NCI-H345 treated with DMSO at 0.1 percent for 48 hours (cell line): ENCODE results near the gene YBX2.

Experiments used
- DNase-seq: peaks from one replicate; lab custom pipeline; 2025; ENCODE audit not compliant: unreplicated experiment; lab: John Stamatoyannopoulos, UW

YBX2 gene

DNA sequence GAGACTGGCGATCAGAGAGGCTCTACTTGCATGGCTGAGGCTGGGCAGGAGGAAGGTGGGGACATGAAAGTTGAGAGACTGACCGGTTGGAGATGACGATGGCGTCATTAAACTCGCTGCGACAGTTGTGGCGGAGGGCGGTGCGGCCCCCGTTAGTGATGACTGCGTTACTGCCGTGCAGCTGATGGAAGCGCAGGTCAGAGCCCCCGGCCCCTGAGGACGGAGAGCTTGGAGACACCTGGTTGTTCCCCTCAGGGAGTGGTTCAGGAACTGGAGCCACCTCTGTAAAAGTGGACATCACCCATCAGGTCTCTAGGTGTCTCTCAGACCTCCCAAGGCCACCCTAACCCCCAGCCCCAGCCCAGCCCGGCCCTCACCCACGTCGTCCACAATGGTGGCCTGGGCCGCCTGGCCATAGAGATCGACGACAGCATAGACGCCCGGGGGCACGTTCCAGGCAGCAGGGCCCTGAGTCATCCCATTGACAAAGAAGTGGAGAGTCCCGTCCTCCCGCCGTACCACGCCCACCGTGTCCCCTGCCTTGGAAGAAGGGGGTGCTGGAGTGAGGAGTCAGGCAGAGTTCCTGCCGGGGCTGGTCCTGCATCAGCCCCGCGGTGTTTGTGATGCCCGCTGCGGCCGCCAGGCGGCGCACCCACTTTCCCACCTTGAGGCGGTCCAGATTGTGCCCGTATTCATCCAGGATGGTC is 29.4 kb upstream of the YBX2 start:
- no peak for DNase-seq

DNA sequence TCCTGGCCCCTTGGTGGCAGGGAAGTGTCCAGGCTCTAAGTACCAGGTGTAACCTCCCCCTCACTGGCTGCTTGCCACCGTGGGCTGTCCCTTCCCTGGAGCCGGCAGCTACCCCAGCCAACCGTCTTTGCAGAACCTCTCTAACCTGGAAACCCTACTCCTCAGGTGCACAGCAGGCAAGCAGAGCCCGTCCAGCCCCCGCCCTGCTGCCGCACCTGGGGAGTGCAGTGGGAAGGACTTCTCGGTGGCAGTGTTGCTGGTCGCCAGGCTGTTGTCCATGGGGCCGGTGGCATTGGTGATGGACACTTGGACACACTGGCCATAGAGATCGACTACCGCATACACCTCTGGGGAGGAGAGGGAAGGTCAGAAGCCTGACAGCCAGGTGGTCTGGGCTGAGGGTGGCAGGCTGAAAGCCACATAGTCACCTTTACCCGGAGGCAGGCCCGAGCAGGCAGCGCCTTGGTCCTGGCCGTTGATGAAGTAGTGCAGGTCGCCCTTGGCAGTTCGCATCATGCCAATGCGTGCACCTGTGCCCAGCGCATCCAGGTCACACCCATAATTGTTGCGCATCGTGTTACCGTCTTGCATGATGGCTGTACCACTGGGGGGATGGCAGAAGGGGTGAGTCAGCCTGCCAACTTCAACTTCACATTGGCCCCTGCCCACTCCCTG is 28.2 kb upstream of the YBX2 start:
- DNase-seq = no peak

DNA sequence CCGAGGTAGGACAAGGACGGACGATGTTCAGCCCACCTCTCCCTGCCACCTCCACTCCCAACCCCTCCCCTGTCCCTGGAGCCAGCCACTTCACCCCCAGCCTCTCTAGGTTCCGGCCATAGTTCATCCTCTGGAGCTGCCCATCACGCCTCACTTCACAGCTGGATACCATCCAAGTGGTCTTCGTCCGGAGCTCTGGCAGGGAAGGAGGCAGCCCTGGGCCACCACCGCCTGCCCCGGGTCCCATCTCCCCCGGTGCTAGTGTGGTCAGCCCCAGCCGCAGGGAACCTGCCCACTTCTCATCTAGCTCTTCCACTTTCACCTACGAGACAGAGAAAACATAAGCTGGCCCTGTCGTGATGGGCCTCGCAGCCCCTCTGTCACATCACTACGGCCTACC is 27.0 kb upstream of the YBX2 start:
- DNase-seq = no peak

DNA sequence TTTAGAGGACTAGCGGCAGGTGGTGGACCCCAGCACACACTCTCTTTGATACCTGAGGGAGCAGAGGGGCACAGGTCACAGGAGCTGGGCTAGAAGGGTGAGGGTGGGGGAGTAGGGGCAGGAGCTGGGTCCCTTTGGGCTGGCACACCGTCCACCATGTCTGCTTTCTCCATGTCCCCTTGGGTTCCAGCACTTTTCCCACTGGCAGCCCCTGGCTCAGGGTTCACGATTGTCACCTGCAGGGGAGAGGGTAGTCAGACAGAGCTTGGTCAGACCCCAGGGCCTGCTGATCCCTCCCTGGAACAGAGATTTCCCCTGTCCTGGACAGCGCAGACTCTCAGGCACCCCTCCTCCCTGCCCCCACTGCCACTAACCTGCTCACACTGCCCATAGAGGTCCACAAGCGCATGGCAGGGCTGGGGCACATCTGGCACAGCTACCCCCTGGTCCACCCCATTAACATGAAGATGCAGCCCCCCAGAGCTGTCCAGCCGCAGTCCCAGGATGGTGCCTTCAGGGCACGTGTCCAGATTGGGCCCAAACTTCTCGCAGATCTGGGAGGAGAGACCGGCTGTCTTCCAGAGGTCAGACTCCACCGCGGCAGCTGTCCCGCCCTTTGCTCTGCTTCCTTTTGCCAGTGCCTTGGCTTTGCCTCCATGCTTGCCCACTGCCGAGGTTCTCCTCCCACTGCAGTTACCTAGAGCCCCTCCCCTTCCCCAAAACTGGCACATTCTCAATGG is 23.9 kb upstream of the YBX2 start:
- no peak for DNase-seq

DNA sequence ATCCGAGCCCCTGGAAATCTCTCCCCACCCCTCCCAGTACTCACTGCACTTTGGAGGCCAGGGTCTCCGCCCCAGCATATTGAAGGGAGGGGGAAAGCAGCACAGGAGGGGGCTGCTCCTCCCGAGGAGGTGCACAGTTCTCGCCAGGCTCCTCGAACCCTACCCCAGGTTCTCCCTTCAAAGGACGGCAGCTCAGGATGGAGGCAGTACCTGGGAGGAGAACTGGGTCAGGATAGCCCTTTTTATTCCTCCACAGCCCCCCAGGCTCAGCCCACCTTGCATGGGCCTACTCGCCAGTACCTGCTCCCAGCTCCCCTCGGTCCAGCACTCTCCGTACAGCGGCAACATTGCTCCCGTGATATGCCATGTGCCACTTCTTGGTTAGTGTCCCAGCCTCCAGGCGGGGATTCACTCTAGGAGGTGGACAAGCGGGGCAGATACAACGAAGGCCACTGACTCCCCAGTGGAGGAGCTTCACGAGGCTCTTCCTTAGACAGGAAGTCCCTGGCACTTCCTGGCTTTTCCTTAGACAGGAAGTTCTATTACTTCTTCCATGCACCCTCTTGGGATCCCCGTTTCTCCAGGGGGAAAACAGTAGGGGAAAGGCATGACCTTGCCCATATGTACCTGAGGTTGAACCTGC is 22.8 kb upstream of the YBX2 start:
- no peak for DNase-seq

DNA sequence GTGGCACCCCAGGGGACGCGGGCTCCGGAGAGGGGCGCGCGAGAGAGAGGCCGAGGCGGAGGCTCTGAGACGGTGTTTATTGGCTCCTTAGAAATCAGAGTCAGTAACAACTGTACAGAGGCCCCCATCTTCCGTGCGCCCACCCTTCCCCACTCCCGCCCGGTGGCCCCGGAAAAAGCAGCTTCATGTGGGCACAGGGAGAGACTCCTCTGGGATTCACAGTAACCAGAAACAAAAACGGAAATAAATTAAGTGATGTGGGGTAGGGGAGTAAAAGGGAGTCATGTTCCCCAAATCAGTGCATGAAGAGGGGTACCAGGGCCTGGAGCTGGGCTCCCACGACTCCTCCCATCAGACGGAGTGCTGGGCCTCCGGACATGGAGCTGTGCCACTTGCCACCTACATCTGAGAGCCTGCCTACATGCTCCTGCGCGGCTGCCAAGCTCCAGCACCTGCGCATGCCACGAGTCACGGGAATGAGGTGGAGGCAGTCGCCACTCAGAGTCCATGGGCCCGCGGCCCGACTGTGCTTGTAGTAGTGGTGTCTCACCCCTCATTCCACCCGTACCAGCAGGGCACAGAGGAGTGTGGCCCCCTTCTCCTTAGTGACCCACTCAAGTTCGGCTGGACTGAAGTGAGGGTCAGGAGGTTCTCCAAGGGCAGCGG is 21.3 kb upstream of the YBX2 start:
- DNase-seq = no peak

DNA sequence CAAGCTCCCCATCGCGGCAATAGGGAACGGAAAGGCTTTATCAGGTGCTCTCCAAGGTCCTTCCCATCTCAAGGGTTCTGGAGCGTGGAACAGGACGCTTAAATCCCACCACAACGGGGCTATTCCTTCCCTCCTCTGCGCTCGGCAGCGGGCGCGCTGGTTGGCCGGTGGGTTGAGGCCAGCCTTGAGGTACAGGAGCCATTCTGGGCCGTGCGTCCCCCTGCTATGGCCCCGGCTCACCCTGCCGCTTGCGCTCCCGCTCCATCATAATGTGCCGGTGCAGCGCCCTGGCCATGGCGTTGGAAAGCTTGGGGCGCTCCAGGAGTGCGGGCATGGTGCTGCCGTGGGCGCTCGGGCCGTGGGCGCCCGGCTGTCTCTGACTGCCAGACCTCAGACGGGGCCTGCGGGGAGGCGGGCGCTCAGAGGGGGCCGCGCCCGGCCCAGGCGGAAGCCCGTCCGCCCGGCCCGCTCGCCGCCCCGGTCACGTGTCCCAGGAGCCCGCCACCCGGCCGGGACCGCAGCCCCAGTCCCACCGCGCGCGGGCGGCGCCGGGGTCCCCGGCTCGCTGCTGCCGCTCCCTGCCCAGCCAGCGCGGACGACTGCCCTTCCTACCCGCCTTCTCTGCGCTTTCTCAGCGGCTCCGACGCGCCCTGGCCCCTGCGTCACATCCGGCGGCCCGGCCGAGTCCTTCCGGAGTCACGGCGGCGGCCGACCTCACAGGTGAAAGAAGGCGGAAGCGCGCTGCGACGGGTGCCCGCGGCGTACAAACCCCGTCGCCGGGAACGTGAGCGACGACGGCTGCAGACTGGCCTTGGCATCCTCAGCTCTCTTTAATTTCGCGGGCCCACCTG is 20.5 kb upstream of the YBX2 start, which contains the start of gene GPS2:
GPS2 (minus strand) TSS at position 642 of the 851 bp plus-strand sequence; CDS start at position 334, 308 bp downstream.
- peak; percentile 26 for DNase-seq

DNA sequence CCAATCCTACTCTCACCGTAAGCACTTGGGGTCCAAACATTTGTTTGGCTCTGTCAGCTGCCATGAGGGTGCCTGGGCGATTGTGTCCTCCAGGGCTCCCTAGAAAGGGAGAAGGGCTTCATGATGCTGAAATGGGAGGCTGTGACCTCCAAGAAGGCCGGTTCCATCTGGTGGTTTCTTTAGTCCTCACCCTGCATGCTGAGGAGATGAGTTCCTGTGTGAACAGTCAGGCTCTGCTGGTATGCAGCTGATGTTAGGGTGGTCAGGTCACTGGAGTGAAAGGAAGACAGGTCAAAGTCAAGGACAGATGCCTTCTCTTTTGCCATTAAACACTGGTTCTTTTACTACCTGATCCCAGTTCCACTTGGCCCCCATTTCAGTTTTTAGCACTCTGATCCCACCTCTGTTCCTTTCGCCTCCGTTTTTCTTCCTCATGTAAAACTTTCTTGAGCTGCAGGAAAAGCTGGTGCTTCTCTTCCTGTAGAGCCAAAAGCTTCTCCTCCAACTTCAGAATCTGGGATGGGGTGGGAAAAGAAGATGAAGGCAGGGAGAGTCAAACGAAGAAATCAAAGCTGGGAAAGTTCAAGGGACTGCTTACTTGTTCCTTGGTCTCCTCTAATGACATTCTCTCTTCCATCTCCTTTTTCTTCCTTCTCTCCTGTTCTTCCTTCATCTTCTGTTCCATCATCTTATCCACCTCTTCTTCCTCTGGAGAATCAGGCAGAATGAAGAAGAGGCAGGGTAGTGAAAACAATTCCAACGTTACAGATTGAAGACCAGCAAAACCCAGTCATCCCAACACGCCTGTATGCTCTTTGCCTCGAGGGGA is 19.7 kb upstream of the YBX2 start:
- no peak for DNase-seq

DNA sequence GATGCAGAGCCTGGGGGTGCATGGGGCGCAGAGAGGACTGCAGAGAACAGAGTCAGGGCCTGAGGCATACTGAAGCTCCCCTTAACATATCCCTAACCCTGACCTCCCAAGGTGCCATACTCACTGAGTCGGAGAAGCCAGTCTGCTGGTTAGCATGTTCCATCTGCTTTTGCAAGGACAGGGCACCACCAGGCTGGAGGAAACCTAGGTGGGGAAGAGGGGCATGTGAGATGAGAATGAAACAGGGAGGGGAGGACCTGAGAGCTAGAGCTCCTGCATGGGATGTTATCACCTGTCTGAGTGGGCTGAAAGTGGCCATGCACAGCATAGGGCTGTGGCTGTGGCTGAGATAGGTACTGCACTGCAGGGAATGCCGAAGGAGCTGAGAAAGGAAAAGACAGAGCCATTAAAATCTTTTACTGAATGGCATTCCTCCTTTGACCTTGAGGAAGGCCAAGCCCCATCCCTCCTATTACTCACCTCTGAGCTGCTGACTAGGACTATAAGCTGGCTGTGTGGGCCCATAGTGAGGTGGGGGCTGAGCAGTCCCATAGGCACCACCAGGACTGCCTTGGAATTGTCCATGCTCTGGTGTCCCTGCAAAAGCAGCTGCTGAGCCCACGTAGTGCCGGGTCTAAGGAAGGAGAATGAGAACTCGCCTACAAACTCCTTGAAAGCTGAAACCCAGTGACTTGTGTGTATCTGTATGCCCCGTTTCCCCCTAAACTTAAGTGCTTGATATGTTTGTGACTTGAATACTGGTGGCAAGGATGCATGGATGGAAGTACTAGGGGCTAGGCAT is 18.9 kb upstream of the YBX2 start:
- DNase-seq = no peak

DNA sequence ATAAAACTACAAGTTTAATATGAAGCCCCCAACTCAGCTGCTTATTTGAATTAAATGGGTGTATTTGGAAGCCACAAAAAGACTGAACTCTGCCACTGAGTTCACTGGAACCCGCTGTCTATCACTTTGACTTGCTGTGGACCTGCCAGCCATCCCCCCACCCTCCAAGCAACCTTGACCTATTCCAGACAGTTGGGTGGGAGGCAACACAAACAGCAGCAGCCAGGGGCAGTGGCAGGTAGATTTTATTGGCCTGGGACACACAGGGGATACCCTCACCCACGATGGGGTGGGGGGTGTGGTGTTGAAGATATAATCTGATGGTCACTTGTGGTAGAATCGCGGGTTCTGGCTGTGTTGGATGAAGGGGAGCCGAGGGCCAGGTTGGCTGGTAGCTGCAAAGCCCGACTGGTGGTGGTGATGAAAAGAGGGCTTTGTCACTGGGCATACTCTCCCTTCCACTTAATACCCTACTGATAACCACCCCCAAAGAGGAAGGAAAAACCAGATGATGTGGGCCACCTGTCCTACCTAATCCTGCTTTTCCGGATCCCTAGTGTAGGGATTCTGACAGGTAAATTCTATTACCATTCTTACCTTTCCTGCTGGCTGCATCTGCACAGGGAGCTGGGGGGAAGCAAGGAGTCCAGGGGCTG is 18.1 kb upstream of the YBX2 start:
- DNase-seq = no peak

DNA sequence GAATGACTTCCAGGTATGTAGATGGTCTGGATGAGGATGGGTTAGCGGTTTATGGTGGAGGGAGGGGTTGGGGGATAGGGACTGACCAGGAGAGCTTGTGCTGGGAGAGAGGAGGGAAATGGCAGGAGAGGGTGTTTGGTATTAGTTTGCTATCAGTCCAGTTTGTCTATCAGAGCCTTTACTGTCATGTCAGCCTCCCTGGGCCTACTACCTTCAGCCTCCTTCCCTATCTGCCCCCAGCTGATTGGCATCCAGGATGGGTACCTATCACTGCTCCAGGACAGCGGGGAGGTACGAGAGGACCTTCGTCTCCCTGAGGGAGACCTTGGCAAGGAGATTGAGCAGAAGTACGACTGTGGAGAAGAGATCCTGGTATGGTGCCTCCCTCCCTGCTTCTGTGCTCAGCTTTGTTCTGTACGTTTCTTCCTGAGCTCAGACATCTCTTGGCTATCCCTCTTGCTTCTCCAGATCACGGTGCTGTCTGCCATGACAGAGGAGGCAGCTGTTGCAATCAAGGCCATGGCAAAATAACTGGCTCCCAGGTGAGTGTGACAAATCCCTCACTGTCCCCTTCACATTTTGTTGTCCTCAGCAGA is 16.8 kb upstream of the YBX2 start:
- DNase-seq = no peak

DNA sequence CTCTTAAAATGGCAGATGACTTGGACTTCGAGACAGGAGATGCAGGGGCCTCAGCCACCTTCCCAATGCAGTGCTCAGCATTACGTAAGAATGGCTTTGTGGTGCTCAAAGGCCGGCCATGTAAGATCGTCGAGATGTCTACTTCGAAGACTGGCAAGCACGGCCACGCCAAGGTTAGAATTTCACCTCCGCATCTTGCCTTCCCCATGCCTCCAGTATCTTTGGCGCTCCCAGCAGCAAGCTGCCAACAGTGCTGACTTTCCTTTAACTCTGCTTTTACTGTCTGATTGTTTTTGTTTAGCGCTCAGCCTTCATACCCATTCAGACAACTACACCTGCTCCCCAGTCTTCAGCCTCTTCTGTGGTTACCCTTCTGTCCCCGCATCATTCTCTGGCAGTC is 15.2 kb upstream of the YBX2 start:
- DNase-seq = no peak

DNA sequence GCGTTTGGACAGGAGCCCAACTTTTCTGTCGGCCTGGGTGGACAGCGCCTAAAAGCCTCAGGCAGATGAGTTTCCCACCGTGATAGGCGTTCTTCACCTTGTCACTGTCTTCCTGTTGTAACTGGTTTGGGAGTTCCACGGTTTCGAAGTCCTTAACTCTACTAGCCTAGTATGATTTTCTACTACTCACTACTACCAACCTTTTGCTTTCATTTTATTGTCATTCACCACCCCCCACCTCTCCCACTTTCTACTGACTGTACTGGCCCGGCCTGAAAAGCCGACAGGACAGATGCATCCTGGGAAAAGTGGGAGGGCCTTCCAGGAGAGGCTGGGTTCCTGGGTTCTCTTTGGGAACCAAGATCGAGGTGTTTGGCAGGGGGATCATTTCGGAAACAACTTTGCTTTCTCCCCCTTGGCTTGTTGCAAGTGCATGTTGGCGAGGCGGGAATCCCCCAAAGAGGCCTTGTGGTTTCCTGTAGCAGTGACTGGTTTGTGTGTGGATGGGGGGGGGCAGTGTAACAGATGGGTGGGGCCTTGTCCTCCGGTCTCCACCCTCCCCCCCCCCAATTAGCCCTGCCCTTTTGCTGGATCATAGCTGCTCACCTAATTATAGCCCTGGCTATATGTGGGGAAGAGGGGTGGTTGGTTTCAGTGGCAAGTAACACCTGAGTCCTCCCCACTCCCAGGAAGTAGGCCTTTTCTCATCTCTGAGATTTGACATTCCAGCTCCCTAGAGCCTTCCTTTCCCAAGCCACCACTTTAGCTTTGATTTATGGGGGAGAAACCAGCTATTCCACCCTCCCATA is 14.4 kb upstream of the YBX2 start:
- peak; percentile 39 for DNase-seq

DNA sequence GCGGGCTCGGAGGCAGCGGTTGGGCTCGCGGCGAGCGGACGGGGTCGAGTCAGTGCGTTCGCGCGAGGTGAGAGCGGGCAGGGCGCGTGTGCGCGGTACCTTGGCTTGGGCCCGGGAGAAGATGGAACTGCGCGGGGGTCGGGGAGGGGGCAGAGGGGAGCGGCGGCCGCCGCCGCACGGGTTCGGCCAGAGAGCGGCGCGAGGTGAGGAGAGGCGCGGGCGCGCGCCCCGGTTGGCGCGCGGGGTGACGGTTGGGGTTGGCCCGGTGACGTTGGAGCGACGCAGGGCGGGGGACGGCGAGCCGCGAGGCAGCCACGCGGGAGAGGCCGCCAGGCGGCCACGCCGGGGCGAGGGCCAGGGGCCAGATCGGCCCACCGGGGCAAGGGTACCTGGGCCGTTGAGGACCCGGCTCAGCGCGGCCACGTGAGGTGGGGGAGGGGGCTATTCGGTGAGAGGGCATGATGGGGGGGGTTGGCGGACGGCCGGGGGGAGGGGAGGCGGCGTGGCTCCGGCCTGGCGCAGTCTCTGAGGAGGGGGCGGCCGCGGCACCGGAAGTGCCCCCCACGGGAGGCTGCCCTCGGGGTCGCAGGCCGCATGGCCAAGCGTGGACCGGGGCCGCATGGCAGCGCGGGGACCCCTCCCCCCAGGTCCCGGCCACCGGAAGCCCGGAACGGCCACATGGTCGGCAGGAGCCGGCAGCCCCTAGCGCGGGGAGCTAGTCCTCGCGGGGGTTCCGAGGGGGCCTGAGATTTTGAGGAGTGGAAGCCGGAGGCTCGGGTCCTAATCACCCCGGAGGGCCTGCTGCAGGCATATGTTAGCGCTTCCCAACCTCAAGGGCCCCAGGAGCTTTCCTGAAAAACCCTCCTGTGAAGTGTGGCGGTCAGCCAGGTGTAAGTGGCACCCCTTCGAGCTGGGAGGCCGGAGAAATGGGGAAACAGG is 13.5 kb upstream of the YBX2 start:
- DNase-seq = no peak

DNA sequence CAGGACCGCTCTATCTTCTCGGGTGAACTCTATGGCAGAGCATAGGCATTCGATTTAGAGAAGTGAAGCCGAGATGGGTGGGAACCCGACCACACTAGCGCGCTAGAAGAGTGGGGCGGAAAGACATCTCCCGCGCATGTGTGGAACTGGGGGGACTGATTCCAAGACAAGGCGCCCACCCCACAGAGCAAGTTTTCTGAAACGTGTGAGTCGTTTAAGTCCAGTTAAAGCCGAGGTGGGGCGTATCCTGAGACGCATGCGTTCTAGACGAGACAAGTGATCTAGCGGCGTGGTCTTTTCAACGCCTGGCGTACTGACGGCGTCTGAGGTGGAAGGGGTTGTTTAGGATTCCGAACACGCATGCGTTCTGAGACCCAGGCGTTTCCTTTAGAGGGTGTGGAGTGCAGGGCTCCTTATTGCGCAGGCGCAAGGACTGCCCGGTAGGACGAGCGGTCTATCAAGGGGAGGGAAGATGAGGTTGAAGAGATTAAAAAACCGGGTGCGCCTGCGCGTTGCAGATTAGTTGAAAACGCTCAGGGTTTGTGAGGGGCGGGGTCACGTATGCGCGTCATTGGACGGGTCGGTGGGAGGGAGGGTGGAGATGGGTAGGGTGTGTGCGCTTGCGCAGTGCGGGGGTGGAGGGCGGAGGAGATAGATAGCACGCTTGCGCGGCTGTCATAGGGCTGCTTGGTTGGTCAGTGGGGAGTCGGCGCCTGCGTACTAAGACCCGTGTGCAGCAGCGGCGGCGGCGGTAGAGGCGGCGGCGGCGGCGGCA is 12.7 kb upstream of the YBX2 start, which contains the start of gene EIF5A:
EIF5A (plus strand) TSS at position 718 of the 775 bp plus-strand sequence. CDS start 2,008 bp downstream, outside the sequence.
- DNase-seq = peak; percentile 90
